Erythroblast (primary cell): ENCODE data around the gene KIF1A.

Experiments
- GATA1 ChIP-seq: IDR thresholded peaks from 2 replicates; pipeline ENCODE4 v1.6.1; 2011; ENCODE audit warnings: low read depth, mild to moderate bottlenecking, control low read depth, low read length, moderate library complexity
- POLR2A ChIP-seq: IDR thresholded peaks from 2 replicates; pipeline ENCODE4 v1.6.1; 2011; ENCODE audit warnings: mild to moderate bottlenecking, low read length

DNA sequence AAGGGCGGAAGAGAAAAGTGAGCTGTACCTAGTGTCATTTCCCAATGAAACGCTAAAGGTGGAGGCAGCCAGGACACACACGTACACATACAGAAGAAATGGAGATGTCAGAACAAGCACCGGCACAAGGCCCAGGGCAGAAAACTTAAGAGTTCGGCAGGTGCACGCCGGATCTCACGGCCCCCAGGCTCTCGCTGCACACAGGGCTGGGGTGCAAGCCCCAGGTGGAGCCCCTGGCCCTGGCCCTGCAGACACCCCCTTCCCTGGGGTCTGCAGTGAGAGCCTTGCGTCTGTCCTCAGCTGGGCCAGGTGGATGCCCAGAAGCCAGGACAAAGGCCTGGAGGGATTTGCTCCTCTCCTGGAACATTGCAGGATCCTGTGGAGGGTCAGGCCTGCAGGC lies 91.7 kb downstream of the KIF1A start:
- no peak for TF ChIP-seq POLR2A
- no peak for TF ChIP-seq GATA1
